ENCODE results near the gene HSPBP1. TPM values are rescaled to one million over a fixed set of nuclear protein-coding genes. Genes with fewer than 3 reads are reported as not detected.

HSPBP1 gene
- total and polyA plus RNA-seq, 9 of the 15 experiments (the other 6 are each of a cell fraction or from before 2014, with no cell fraction given), result 0.83 to 81.3 (median 21.8) TPM

GRCh38 chr19:55312621-55313512, 33.0 kb upstream of the HSPBP1 start:
- Histone ChIP-seq H2AFZ (ENCODE audit: low read depth, low read length) (no peak overlapping the region), H3K4me3 (no peak overlapping the region), H4K20me1 (replicated peaks; ENCODE audit: control insufficient read depth, insufficient read depth, low read length) (no peaks in the 10 kb centered on the region), H3K4me1 (replicated peaks in 1 of 2; ENCODE audit: control insufficient read depth in 2 of 2, insufficient read depth in 2 of 2, low read length in 2 of 2) (peaks cover 9 to 36% of the 10 kb centered on the region in 2 experiments; a peak in 4 of 5 replicates), H3K9me3 (replicated peaks; ENCODE audit: control insufficient read depth, insufficient read depth, low read depth, low read length) (no peaks in the 10 kb centered on the region), H3K27me3 (ENCODE audit: control insufficient read depth in 2 of 2, insufficient read depth in 2 of 2, low read length in 2 of 2) (no peaks in the 10 kb centered on the region), H3K79me2 (ENCODE audit: control insufficient read depth, insufficient read depth, low read length) (no peaks in the 10 kb centered on the region), H3K36me3 (ENCODE audit: control insufficient read depth, insufficient read depth, low read length) (no peaks in the 10 kb centered on the region), H3K9ac (ENCODE audit: insufficient read depth in 1 of 2, low read depth in 2 of 2, low read length in 2 of 2) (peak overlapping the region in 1 of 2 experiments; percentile 77; a peak in 2 of 4 replicates), H3K9me1 (ENCODE audit: control insufficient read depth, insufficient read depth, low read length) (no peaks in the 10 kb centered on the region), H3K27ac (ENCODE audit: extremely low read depth, low read depth, low read length) (no peak overlapping the region), H3K4me2 (ENCODE audit: insufficient read depth, low read length) (no peak overlapping the region)
- CTCF ChIA-PET (ENCODE audit: low intra/inter-chr PET ratio), result no interaction called here
- in situ Hi-C loops (cut with MboI) (no loop called here), intact Hi-C loops (cut with micrococcal nuclease) (no loop called here)
- BruUV-seq (replicated peaks), result no TSS peak
- DNase-seq (ENCODE audit: extremely low read depth in 1 of 4, low spot score in 3 of 4) (no peak), ATAC-seq (peak; percentile 12; the same call in 2 of the 3 replicates), FAIRE-seq (no peak)
- WGBS (ENCODE audit: insufficient coverage, low coverage, missing lambda C conversion rate), result 88% methylated on average over 32 of the region's 47 CpGs
- POLR2A ChIA-PET, result interaction anchor here (0.6 to 3.0 kb wide), 6 partner anchors 9 to 75 kb away, joined by 3 to 7 read pairs (median 4); partner anchors contain the start of genes KMT5C and PPP6R1
- TF ChIP-seq TGIF2 (CRISPR knock-in tag; IDR thresholded peaks at IDR 0.05), result no peak
- TF ChIP-seq ZBTB33 (CRISPR knock-in tag; IDR thresholded peaks at IDR 0.05), result peak; percentile 66
- TF ChIP-seq RBFOX2 (IDR thresholded peaks at IDR 0.05; ENCODE audit: low read depth, low read length), result peak; percentile 19; the same call in 1 of the 2 replicates
- TF ChIP-seq MEF2A (IDR thresholded peaks at IDR 0.05; ENCODE audit: control insufficient read depth, low read depth, low read length), result no peak
- no peak for TF ChIP-seq HDGF (IDR thresholded peaks at IDR 0.05)
- TF ChIP-seq CCAR2 (IDR thresholded peaks at IDR 0.05; ENCODE audit: low read depth, low read length), result no peak
- no peak for TF ChIP-seq SMARCA5 (IDR thresholded peaks at IDR 0.05)
- TF ChIP-seq NCOA2 (IDR thresholded peaks at IDR 0.05; ENCODE audit: partially characterized antibody in 2 of 2), result no peak
- no peak for TF ChIP-seq FOXA1 (IDR thresholded peaks at IDR 0.05; ENCODE audit: borderline replicate concordance)
- TF ChIP-seq POLR2G (IDR thresholded peaks at IDR 0.05; ENCODE audit: low read depth, low read length), result peak; percentile 57
